HepG2 (cell line): ENCODE data around the gene CIAO2A. TPM values are rescaled to one million over a fixed set of nuclear protein-coding genes. Genes with fewer than 3 reads are reported as not detected.

Experiments
- KAT7 ChIP-seq: IDR thresholded peaks from 2 replicates; pipeline ENCODE4 v1.6.1; 2018; ENCODE audit warnings: borderline replicate concordance, missing compliant biosample characterization
- MNT ChIP-seq: fragments of 450-650 bp; IDR thresholded peaks from 2 replicates; pipeline ENCODE4 v1.6.1; 2016
- MTA1 ChIP-seq: sonication (generic); formaldehyde crosslinking; IDR thresholded peaks from 2 replicates; pipeline ENCODE4 v1.4.0; 2020; ENCODE audit warnings: missing genetic modification reagents, mild to moderate bottlenecking, borderline replicate concordance
- MYC ChIP-seq: sonication (generic); formaldehyde crosslinking; IDR thresholded peaks from 2 replicates; pipeline ENCODE4 v1.9.0; 2021; ENCODE audit warnings: missing genetic modification reagents, borderline replicate concordance
- NCOR1 ChIP-seq: fragments of 200-600 bp; sonication (generic); IDR thresholded peaks from 2 replicates; pipeline ENCODE4 v1.7.0; 2017; ENCODE audit warnings: antibody characterized with exemption, low read length, borderline replicate concordance
- PITX1 ChIP-seq: sonication (generic); formaldehyde crosslinking; IDR thresholded peaks from 2 replicates; pipeline ENCODE4 v1.5.1; 2020; ENCODE audit warnings: mild to moderate bottlenecking, missing genetic modification reagents
- SNAI1 ChIP-seq: sonication (generic); formaldehyde crosslinking; IDR thresholded peaks from 2 replicates; pipeline ENCODE4 v1.5.0; 2020; ENCODE audit warnings: mild to moderate bottlenecking, missing genetic modification reagents, borderline replicate concordance
- TBX2 ChIP-seq: sonication (generic); formaldehyde crosslinking; IDR thresholded peaks from 2 replicates; pipeline ENCODE4 v1.5.0; 2020; ENCODE audit warnings: missing genetic modification reagents, mild to moderate bottlenecking, borderline replicate concordance
- ZNF414 ChIP-seq: sonication (generic); formaldehyde crosslinking; IDR thresholded peaks from 2 replicates; pipeline ENCODE4 v1.5.0; 2020; ENCODE audit warnings: missing genetic modification reagents
- ZNF574 ChIP-seq: sonication (generic); formaldehyde crosslinking; IDR thresholded peaks from 2 replicates; pipeline ENCODE4 v1.4.0; 2020; ENCODE audit warnings: missing genetic modification reagents
- ZNF766 ChIP-seq: sonication (generic); formaldehyde crosslinking; IDR thresholded peaks from 2 replicates; pipeline ENCODE4 v1.5.0; 2020; ENCODE audit warnings: missing genetic modification reagents, borderline replicate concordance
- ZNF775 ChIP-seq: sonication (generic); formaldehyde crosslinking; IDR thresholded peaks from 2 replicates; pipeline ENCODE4 v1.4.0; 2020; ENCODE audit warnings: missing genetic modification reagents, mild to moderate bottlenecking, moderate library complexity, borderline replicate concordance
- ZNF776 ChIP-seq: sonication (generic); formaldehyde crosslinking; IDR thresholded peaks from 2 replicates; pipeline ENCODE4 v1.4.0; 2020; ENCODE audit warnings: mild to moderate bottlenecking, missing genetic modification reagents
- ZNF891 ChIP-seq: sonication (generic); formaldehyde crosslinking; IDR thresholded peaks from 2 replicates; pipeline ENCODE4 v1.5.0; 2020; ENCODE audit warnings: mild to moderate bottlenecking, missing genetic modification reagents
- polyA plus RNA-seq, 8 experiments: library from polyadenylated mRNA; depleted of rRNA in 3 of 8; stranded (reverse) in 7 of 8; unstranded in 1 of 8; fragments of >200 nt; fragmentation: Illumina TruSeq in 4 of 8; extraction: Trizol in 4 of 8; gene quantifications; 2 replicates each; pipeline versions ENCODE4 v1.2.1 to v1.2.3, GENCODE V29; 2011 to 2016; ENCODE audit warnings: low read depth in 4 of 8, missing spikeins in 1 of 8, mixed read lengths in 1 of 8; ENCODE audit not compliant: insufficient read depth in 1 of 8
- total RNA-seq, 5 experiments: library from RNA; depleted of rRNA; stranded (reverse); fragments of >200 nt; fragmentation: Illumina TruSeq; extraction: Trizol; gene quantifications; 2 replicates each; pipeline ENCODE4 v1.2.3, GENCODE V29; 2016; ENCODE audit warnings: low read depth in 1 of 5
- TF ChIP-seq, protein P1 (sequence below): sonication (generic); formaldehyde crosslinking; conservative IDR thresholded peaks from 2 replicates; pipeline ENCODE4 v1.4.0; 2020; ENCODE audit warnings: missing genetic modification reagents
- TF ChIP-seq, protein P2 (sequence below): sonication (generic); formaldehyde crosslinking; IDR thresholded peaks from 2 replicates; pipeline ENCODE4 v1.4.0; 2020; ENCODE audit warnings: missing genetic modification reagents
- TF ChIP-seq, protein P3 (sequence below): sonication (generic); formaldehyde crosslinking; IDR thresholded peaks from 2 replicates; pipeline ENCODE4 v1.5.0; 2020; ENCODE audit warnings: missing genetic modification reagents, mild to moderate bottlenecking, borderline replicate concordance

CIAO2A gene
- total and polyA plus RNA-seq, 2 of the 13 experiments (the other 11 are each of a cell fraction or from before 2014, with no cell fraction given): 83.0 to 100 TPM

DNA sequence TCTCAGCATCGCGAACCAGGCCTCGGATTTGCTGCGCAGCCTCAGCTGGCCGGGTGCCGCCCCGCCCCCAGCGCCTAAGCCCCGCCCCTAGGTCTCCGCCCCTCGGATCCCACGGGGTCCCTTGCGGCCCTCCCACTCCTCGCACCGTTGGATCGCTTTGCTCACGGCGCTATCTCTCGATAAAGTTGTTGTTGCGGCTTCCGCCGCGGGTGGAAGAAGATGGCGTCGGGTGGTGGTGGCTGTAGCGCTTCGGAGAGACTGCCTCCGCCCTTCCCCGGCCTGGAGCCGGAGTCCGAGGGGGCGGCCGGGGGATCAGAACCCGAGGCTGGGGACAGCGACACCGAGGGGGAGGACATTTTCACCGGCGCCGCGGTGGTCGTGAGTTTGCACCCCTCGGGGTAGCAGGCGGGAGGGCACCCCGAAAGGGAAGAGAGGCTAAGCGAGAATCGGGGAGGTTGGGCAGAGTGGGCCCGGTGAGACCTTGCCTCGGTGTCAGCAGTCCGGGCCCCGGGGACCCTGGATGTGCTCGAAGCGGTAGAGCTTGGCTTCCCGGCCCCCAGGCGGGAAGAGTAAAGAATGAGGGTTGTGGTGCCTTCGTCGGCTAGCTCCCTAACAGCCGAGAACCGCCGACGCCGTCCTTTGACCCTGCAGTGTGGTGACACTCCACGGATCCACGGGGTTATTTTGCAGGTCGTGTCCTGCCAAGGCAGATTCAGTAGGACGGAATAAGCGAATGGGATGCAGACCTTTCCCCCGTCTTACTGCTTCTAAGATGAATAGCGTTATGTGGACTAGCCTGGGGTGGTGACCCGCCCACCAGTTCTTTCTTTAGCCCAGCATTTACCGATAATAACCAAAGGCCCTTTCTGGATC, 2.4 kb upstream of the CIAO2A start, which contains the start of gene SNX1 (continued):
- TF ChIP-seq ZNF891 (CRISPR knock-in tag) (peak; percentile 44; the same call in 1 of the 2 replicates), TBX2 (peak; percentile 90), PITX1 (CRISPR knock-in tag) (peak; percentile 31), ZNF766 (CRISPR knock-in tag) (no peak), NCOR1 (no peak), MTA1 (peak; percentile 63; the same call in 1 of the 2 replicates), KAT7 (peak; percentile 86; the same call in 1 of the 2 replicates), MNT (0 out of 2 replicates have a peak, but pooled peaks have one; percentile 15), ZNF574 (CRISPR knock-in tag) (peak; percentile 88), MYC (peak; percentile 70; the same call in 1 of the 2 replicates), ZNF414 (0 out of 2 replicates have a peak, but pooled peaks have one; percentile 64), ZNF776 (CRISPR knock-in tag) (peak; percentile 88), ZNF775 (CRISPR knock-in tag) (no peak), SNAI1 (peak; percentile 72; the same call in 1 of the 2 replicates)
- TF ChIP-seq, protein P1, sequence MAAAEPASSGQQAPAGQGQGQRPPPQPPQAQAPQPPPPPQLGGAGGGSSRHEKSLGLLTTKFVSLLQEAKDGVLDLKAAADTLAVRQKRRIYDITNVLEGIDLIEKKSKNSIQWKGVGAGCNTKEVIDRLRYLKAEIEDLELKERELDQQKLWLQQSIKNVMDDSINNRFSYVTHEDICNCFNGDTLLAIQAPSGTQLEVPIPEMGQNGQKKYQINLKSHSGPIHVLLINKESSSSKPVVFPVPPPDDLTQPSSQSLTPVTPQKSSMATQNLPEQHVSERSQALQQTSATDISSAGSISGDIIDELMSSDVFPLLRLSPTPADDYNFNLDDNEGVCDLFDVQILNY (CRISPR knock-in tag): 0 out of 2 replicates have a peak, but pooled peaks have one; percentile 19
- TF ChIP-seq, protein P2, sequence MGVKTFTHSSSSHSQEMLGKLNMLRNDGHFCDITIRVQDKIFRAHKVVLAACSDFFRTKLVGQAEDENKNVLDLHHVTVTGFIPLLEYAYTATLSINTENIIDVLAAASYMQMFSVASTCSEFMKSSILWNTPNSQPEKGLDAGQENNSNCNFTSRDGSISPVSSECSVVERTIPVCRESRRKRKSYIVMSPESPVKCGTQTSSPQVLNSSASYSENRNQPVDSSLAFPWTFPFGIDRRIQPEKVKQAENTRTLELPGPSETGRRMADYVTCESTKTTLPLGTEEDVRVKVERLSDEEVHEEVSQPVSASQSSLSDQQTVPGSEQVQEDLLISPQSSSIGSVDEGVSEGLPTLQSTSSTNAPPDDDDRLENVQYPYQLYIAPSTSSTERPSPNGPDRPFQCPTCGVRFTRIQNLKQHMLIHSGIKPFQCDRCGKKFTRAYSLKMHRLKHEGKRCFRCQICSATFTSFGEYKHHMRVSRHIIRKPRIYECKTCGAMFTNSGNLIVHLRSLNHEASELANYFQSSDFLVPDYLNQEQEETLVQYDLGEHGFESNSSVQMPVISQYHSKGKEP: peak; percentile 70; the same call in 1 of the 2 replicates
- TF ChIP-seq, protein P3, sequence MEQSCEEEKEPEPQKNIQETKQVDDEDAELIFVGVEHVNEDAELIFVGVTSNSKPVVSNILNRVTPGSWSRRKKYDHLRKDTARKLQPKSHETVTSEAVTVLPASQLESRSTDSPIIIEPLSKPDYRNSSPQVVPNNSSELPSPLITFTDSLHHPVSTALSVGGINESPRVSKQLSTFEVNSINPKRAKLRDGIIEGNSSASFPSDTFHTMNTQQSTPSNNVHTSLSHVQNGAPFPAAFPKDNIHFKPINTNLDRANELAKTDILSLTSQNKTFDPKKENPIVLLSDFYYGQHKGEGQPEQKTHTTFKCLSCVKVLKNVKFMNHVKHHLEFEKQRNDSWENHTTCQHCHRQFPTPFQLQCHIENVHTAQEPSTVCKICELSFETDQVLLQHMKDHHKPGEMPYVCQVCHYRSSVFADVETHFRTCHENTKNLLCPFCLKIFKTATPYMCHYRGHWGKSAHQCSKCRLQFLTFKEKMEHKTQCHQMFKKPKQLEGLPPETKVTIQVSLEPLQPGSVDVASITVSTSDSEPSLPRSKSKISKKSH (CRISPR knock-in tag): peak; percentile 64; the same call in 1 of the 2 replicates
